GM19438 (cell line): Measurements from ENCODE around the gene LAMTOR4.
"Not testable (repeated sequence)": the region's sequence is repeated elsewhere in the genome, so short reads cannot be mapped to it uniquely, and the experiment has no call there.

Experiments used
- ATAC-seq: cut with Tn5 transposase; IDR thresholded peaks from one replicate; pipeline ENCODE4 v1.9.1; 2021; ENCODE audit warnings: low read depth; ENCODE audit not compliant: unreplicated experiment

The LAMTOR4 gene

GRCh38 chr7:100169147-100169850, 20.6 kb downstream of the LAMTOR4 start:
- no peak for ATAC-seq

GRCh38 chr7:100170101-100170897, 21.6 kb downstream of the LAMTOR4 start:
- no peak for ATAC-seq

GRCh38 chr7:100171087-100171681, 22.5 kb downstream of the LAMTOR4 start:
- ATAC-seq = no peak

- no peak for ATAC-seq
Measured at GRCh38 chr7:100171840-100172239, 23.1 kb downstream of the LAMTOR4 start.

GRCh38 chr7:100173806-100174495, 25.2 kb downstream of the LAMTOR4 start:
- ATAC-seq = no peak

GRCh38 chr7:100174582-100174981, 25.9 kb downstream of the LAMTOR4 start:
- ATAC-seq = no peak

GRCh38 chr7:100175296-100175935, 26.7 kb downstream of the LAMTOR4 start:
- no peak for ATAC-seq

GRCh38 chr7:100176096-100177044, 27.7 kb downstream of the LAMTOR4 start:
- no peak for ATAC-seq

GRCh38 chr7:100177045-100178001, 28.6 kb downstream of the LAMTOR4 start, which contains the start of the genes GPC2 and STAG3:
Gene GPC2, minus strand, starts transcription at chr7:100177381. Its CDS starts 182 bp downstream, at chr7:100177199.
Gene STAG3, plus strand, starts transcription at chr7:100177918. Its CDS starts 2,639 bp downstream, at chr7:100180557.
- peak; percentile 90 for ATAC-seq

- not testable (repeated sequence) for ATAC-seq
Measured at GRCh38 chr7:100180084-100180483, 31.4 kb downstream of the LAMTOR4 start.

GRCh38 chr7:100182616-100183015, 33.9 kb downstream of the LAMTOR4 start:
- not testable (repeated sequence) for ATAC-seq

- ATAC-seq = not testable (repeated sequence)
Measured at GRCh38 chr7:100183090-100183489, 34.4 kb downstream of the LAMTOR4 start.

- no peak for ATAC-seq
Measured at GRCh38 chr7:100185726-100186125, 37.0 kb downstream of the LAMTOR4 start.

- no peak for ATAC-seq
Measured at GRCh38 chr7:100189061-100189460, 40.3 kb downstream of the LAMTOR4 start.

- ATAC-seq = no peak
Measured at GRCh38 chr7:100190048-100190711, 41.5 kb downstream of the LAMTOR4 start.

- ATAC-seq = no peak
Measured at GRCh38 chr7:100191775-100192174, 43.1 kb downstream of the LAMTOR4 start.

- not testable (repeated sequence) for ATAC-seq
Measured at GRCh38 chr7:100192281-100192862, 43.7 kb downstream of the LAMTOR4 start.
